Upper lobe of left lung (tissue), 4 donors: ENCODE data around the gene PSMG3.

ENCODE experiments used
- CTCF ChIP-seq, 6 experiments: fragments of 450-650 bp in 4 of 6; fragments of 200-600 bp in 2 of 6; sonication (generic) in 2 of 6; IDR thresholded peaks; one replicate each; pipeline ENCODE4 v1.5.1; 2016 to 2019; ENCODE audit warnings: antibody characterized with exemption in 6 of 6
- POLR2A ChIP-seq, 4 donors: fragments of 450-650 bp; IDR thresholded peaks; one replicate each; pipeline ENCODE4 v1.5.1; 2016 to 2017; ENCODE audit warnings: antibody characterized with exemption in 4 of 4, mild to moderate bottlenecking in 2 of 4
- POLR2AphosphoS5 ChIP-seq, 2 donors: sonication (generic); formaldehyde crosslinking; IDR thresholded peaks; one replicate each; pipeline ENCODE4 v1.5.1; 2017; ENCODE audit warnings: antibody characterized with exemption in 2 of 2

GRCh38 chr7:1555046-1555812 lies 14.6 kb downstream of the PSMG3 start:
- TF ChIP-seq POLR2AphosphoS5 (IDR thresholded peaks at IDR 0.05) (no peak), CTCF (IDR thresholded peaks at IDR 0.05) (no peak), POLR2A (IDR thresholded peaks at IDR 0.05) (no peak)
